ENCODE measurements around the gene TLCD2. TPM values are rescaled to one million over a fixed set of nuclear protein-coding genes. Genes with fewer than 3 reads are reported as not detected.
"Not testable (repeated sequence)": the region's sequence is repeated elsewhere in the genome, so short reads cannot be mapped to it uniquely, and the experiment has no call there.

The TLCD2 gene
- total and polyA plus RNA-seq, 4 donors = 1.2 to 7.3 (median 3.4) TPM

DNA sequence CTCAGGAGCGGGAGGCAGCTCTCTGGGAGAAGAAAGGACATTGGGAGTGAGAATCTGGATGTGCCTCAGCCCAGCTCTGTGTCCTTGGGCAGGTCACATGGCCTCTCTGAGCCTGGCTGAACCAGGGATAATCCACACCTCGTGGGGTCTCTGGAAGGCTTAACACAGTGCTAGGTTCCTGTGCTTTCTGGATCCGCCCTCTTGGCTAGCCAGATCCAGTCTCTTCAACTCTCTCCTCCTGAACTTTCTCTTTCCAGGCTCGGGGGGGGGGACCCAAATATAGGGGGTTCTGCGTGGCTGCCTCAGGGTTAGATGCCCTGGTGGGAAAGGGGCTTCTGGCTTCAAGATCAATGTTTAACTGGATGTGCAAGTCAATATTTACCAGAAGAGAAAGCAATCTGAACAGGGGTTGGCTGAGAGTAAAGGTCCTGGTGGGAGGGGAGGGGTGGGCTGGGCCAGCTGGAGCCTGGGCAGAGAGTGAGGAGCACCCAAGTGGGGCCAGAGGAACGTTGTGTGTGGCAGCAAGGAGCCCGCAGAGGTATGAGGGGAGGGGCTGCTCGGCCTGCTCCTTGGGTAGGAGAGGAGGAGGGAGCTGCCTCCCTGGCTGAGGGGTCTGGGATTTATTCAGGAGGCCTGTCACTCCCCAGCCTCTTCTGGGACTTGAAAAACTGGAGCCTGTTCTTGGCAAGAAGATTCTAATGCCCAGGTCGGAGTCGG, 32.4 kb upstream of the TLCD2 start, which contains the start of gene SERPINF2:
TSS of gene SERPINF2 (plus strand) at position 501 of the 717 bp plus-strand sequence. CDS start 2,125 bp downstream, outside the sequence.
- Histone ChIP-seq H3K4me3 (ENCODE audit: low read depth in 1 of 3, low read length in 3 of 3) (peak within 1 kb of the TSS; percentile 58 to 98 (median 87)), H3K4me1 (ENCODE audit: control insufficient read depth in 4 of 4, insufficient read depth in 4 of 4, low read length in 3 of 4) (peaks cover 8 to 41% (median 27%) of the 10 kb centered on the region in 4 donors), H3K9ac (ENCODE audit: low read depth in 1 of 2, low read length in 2 of 2) (peak within 1 kb of the TSS; percentile 66 to 87), H3K27me3 (ENCODE audit: control insufficient read depth in 4 of 4, insufficient read depth in 4 of 4, low read length in 3 of 4) (no peaks in the 10 kb centered on the region), H3K36me3 (ENCODE audit: control insufficient read depth in 4 of 4, insufficient read depth in 3 of 4, low read depth in 1 of 4, low read length in 3 of 4) (peaks cover 0 to 4% (median 1%) of the 10 kb centered on the region in 4 donors), H3K27ac (ENCODE audit: low read depth in 1 of 2, low read length in 2 of 2) (peak within 1 kb of the TSS; percentile 79 to 89), H3K9me3 (ENCODE audit: control insufficient read depth in 4 of 4, low read length in 3 of 4) (no peaks in the 10 kb centered on the region)
- TF ChIP-seq, protein P1, sequence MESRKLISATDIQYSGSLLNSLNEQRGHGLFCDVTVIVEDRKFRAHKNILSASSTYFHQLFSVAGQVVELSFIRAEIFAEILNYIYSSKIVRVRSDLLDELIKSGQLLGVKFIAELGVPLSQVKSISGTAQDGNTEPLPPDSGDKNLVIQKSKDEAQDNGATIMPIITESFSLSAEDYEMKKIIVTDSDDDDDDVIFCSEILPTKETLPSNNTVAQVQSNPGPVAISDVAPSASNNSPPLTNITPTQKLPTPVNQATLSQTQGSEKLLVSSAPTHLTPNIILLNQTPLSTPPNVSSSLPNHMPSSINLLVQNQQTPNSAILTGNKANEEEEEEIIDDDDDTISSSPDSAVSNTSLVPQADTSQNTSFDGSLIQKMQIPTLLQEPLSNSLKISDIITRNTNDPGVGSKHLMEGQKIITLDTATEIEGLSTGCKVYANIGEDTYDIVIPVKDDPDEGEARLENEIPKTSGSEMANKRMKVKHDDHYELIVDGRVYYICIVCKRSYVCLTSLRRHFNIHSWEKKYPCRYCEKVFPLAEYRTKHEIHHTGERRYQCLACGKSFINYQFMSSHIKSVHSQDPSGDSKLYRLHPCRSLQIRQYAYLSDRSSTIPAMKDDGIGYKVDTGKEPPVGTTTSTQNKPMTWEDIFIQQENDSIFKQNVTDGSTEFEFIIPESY (IDR thresholded peaks at IDR 0.05) = peak; percentile 68
- peak in 1 of 2 donors; percentile 57 for TF ChIP-seq EGR1 (IDR thresholded peaks at IDR 0.05; ENCODE audit: low read depth in 2 of 2)
- TF ChIP-seq FOXA1 (IDR thresholded peaks at IDR 0.05) = peak; percentile 91
- peak; percentile 91 for TF ChIP-seq FOXA2 (IDR thresholded peaks at IDR 0.05)
- TF ChIP-seq, protein P2, sequence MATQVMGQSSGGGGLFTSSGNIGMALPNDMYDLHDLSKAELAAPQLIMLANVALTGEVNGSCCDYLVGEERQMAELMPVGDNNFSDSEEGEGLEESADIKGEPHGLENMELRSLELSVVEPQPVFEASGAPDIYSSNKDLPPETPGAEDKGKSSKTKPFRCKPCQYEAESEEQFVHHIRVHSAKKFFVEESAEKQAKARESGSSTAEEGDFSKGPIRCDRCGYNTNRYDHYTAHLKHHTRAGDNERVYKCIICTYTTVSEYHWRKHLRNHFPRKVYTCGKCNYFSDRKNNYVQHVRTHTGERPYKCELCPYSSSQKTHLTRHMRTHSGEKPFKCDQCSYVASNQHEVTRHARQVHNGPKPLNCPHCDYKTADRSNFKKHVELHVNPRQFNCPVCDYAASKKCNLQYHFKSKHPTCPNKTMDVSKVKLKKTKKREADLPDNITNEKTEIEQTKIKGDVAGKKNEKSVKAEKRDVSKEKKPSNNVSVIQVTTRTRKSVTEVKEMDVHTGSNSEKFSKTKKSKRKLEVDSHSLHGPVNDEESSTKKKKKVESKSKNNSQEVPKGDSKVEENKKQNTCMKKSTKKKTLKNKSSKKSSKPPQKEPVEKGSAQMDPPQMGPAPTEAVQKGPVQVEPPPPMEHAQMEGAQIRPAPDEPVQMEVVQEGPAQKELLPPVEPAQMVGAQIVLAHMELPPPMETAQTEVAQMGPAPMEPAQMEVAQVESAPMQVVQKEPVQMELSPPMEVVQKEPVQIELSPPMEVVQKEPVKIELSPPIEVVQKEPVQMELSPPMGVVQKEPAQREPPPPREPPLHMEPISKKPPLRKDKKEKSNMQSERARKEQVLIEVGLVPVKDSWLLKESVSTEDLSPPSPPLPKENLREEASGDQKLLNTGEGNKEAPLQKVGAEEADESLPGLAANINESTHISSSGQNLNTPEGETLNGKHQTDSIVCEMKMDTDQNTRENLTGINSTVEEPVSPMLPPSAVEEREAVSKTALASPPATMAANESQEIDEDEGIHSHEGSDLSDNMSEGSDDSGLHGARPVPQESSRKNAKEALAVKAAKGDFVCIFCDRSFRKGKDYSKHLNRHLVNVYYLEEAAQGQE (IDR thresholded peaks at IDR 0.05) = peak; percentile 65
- TF ChIP-seq, protein P3, sequence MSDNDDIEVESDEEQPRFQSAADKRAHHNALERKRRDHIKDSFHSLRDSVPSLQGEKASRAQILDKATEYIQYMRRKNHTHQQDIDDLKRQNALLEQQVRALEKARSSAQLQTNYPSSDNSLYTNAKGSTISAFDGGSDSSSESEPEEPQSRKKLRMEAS (IDR thresholded peaks at IDR 0.05) = peak; percentile 80
- TF ChIP-seq TAF1 (conservative IDR thresholded peaks at IDR 0.05) = peak; percentile 95
- peak in 1 of 2 donors; percentile 52 for TF ChIP-seq RAD21 (IDR thresholded peaks at IDR 0.05)
- TF ChIP-seq NR2F2 (IDR thresholded peaks at IDR 0.05) = peak; percentile 52
- TF ChIP-seq, protein P4, sequence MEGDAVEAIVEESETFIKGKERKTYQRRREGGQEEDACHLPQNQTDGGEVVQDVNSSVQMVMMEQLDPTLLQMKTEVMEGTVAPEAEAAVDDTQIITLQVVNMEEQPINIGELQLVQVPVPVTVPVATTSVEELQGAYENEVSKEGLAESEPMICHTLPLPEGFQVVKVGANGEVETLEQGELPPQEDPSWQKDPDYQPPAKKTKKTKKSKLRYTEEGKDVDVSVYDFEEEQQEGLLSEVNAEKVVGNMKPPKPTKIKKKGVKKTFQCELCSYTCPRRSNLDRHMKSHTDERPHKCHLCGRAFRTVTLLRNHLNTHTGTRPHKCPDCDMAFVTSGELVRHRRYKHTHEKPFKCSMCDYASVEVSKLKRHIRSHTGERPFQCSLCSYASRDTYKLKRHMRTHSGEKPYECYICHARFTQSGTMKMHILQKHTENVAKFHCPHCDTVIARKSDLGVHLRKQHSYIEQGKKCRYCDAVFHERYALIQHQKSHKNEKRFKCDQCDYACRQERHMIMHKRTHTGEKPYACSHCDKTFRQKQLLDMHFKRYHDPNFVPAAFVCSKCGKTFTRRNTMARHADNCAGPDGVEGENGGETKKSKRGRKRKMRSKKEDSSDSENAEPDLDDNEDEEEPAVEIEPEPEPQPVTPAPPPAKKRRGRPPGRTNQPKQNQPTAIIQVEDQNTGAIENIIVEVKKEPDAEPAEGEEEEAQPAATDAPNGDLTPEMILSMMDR (IDR thresholded peaks at IDR 0.05; ENCODE audit: low read depth, low read length, missing input control) = no peak
- peak; percentile 31 to 58 for TF ChIP-seq JUND (IDR thresholded peaks at IDR 0.05)
- TF ChIP-seq YY1 (IDR thresholded peaks at IDR 0.05) = peak; percentile 72
- peak; percentile 84 to 97 for TF ChIP-seq RXRA (IDR thresholded peaks at IDR 0.05)
- peak; percentile 89 for TF ChIP-seq SP1 (IDR thresholded peaks at IDR 0.05)
- peak; percentile 53 for TF ChIP-seq HNF4G (IDR thresholded peaks at IDR 0.05)
- TF ChIP-seq, protein P5, sequence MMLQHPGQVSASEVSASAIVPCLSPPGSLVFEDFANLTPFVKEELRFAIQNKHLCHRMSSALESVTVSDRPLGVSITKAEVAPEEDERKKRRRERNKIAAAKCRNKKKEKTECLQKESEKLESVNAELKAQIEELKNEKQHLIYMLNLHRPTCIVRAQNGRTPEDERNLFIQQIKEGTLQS (IDR thresholded peaks at IDR 0.05) = peak; percentile 46
- TF ChIP-seq HNF4A (conservative IDR thresholded peaks at IDR 0.05) = peak; percentile 80 to 90
- peak in 1 of 2 donors; percentile 42 for TF ChIP-seq GABPA (IDR thresholded peaks at IDR 0.05 in 1 of 2, conservative IDR thresholded peaks at IDR 0.05 in 1 of 2)
- WGBS = 26% methylated on average over 10 of the region's 10 CpGs
- DNase-seq (ENCODE audit: low spot score) = peak; percentile 75

DNA sequence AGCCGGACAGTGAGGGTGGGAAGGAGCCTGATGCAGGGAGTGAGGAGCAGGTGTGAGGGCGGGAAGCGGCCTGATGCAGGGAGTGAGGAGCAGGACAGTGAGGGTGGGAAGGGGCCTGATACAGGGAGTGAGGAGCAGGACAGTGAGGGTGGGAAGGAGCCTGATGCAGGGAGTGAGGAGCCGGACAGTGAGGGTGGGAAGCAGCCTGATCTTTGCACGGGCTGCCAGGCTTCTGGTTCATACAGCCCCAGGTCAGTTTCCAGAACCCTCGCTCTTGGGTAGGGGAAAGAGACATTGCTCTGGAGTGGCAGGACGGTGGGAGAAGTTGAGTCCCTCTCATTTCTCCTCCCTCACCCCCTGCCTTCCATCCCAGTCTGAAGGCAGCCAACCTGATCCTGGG, 31.7 kb upstream of the TLCD2 start:
- not testable (repeated sequence) for H3K27me3 ChIP-seq (ENCODE audit: control insufficient read depth in 4 of 4, insufficient read depth in 4 of 4, low read length in 3 of 4); DNase-seq (ENCODE audit: low spot score); H3K4me3 ChIP-seq (ENCODE audit: low read depth in 1 of 3, low read length in 3 of 3); H3K36me3 ChIP-seq (ENCODE audit: control insufficient read depth in 4 of 4, insufficient read depth in 3 of 4, low read depth in 1 of 4, low read length in 3 of 4); H3K9me3 ChIP-seq (ENCODE audit: control insufficient read depth in 4 of 4, low read length in 3 of 4)
- WGBS = 75% methylated on average over 7 of the region's 7 CpGs
- Histone ChIP-seq H3K9ac (ENCODE audit: low read depth in 1 of 2, low read length in 2 of 2) (peak overlapping the region in 1 of 2 donors; percentile 3), H3K4me1 (ENCODE audit: control insufficient read depth in 4 of 4, insufficient read depth in 4 of 4, low read length in 3 of 4) (peaks cover 6 to 41% (median 30%) of the 10 kb centered on the region in 4 donors), H3K27ac (ENCODE audit: low read depth in 1 of 2, low read length in 2 of 2) (peak overlapping the region; percentile 69 to 89)

All from liver (tissue), 9 donors.